Right renal pelvis (tissue), 4 donors: ENCODE results near the gene ADK. TPM values are rescaled to one million over a fixed set of nuclear protein-coding genes. Genes with fewer than 3 reads are reported as not detected.

Experiments used
- DNase-seq, 4 donors: peaks; one replicate each; pipeline ENCODE4 v3.0.0-alpha.2; 2013; ENCODE audit warnings: low read depth in 4 of 4, low spot score in 3 of 4, missing footprints in 1 of 4
- polyA plus RNA-seq, 4 donors: library from polyadenylated mRNA; unstranded; fragments of 120-200 nt; gene quantifications; one replicate each; pipeline ENCODE4 v1.2.1, GENCODE V29; 2013; ENCODE audit not compliant: insufficient read length in 4 of 4

ADK gene
- polyA plus RNA-seq, 4 donors = 31.1 to 37.3 (median 33.0) TPM

- DNase-seq = no peak
Observed at GRCh38 chr10:74752371-74753040, 601.5 kb downstream of the ADK start.

- DNase-seq = peak in 2 of 4 donors; percentile 36 to 41
Observed at GRCh38 chr10:74753442-74754211, 602.6 kb downstream of the ADK start.

GRCh38 chr10:74754381-74754821, 603.4 kb downstream of the ADK start:
- DNase-seq = peak in 1 of 4 donors; percentile 34

GRCh38 chr10:74755273-74755672, 604.3 kb downstream of the ADK start:
- no peak for DNase-seq

Other genes starting within 250 kb of the ADK start
- 10 to 100 TPM; 11.9 to 35.9 (median 20.3) TPM for gene PLAU, start 240.1 kb upstream of the ADK start, polyA plus RNA-seq
- gene VCL, start 153.1 kb upstream of the ADK start, polyA plus RNA-seq = 100 to 1,000 TPM; 118 to 141 (median 130) TPM
- 10 to 100 TPM; 55.9 to 63.8 (median 63.2) TPM for gene AP3M1, start 393 bp upstream of the ADK start, polyA plus RNA-seq